ENCODE results near the gene EXD2. TPM values are rescaled to one million over a fixed set of nuclear protein-coding genes. Genes with fewer than 3 reads are reported as not detected.
A peak's percentile ranks its signal among the peaks of the same experiment; 100 is the strongest.

Gene EXD2
- total and polyA plus RNA-seq, 10 of the 15 experiments (the other 5 are each of a cell fraction or from before 2014, with no cell fraction given) = 1.0 to 12.4 (median 4.6) TPM

- CTCF ChIA-PET = interaction anchor here (0.8 kb wide), 1 partner anchor 109 kb away, joined by 3 read pairs; no protein-coding TSS in a partner anchor
- H3K9ac ChIP-seq (ENCODE audit: control insufficient read depth, insufficient read depth, low read length) = no peak within 1 kb of the TSS
- 39% methylated on average over 37 of the region's 74 CpGs for WGBS (ENCODE audit: insufficient coverage, insufficient replicate concordance, low lambda C conversion rate, missing lambda C conversion rate)
- H3K4me2 ChIP-seq (ENCODE audit: control insufficient read depth, insufficient read depth) = peak within 1 kb of the TSS; percentile 59
- DNase-seq (ENCODE audit: low read depth, low spot score) (no peak), ATAC-seq (no peak), FAIRE-seq (no peak)
- no peaks in the 10 kb centered on the region for H4K20me1 ChIP-seq (ENCODE audit: control insufficient read depth, insufficient read depth)
- no peaks in the 10 kb centered on the region for H3K36me3 ChIP-seq (ENCODE audit: control insufficient read depth in 2 of 2, insufficient read depth in 2 of 2, low read length in 1 of 2)
- POLR2A ChIA-PET = no interaction called here
- H3K4me1 ChIP-seq (ENCODE audit: control insufficient read depth, insufficient read depth, low read length) = peaks cover 4% of the 10 kb centered on the region
- no peak within 1 kb of the TSS for H2AFZ ChIP-seq (ENCODE audit: control insufficient read depth, low read depth, low read length)
- no peaks in the 10 kb centered on the region for H3K9me3 ChIP-seq (replicated peaks; ENCODE audit: control insufficient read depth, insufficient read depth, low read length)
- RAD21 ChIA-PET (ENCODE audit: unreplicated experiment) = interaction anchor here (1.1 kb wide), 1 partner anchor 200 kb away, joined by 4 read pairs; no protein-coding TSS in a partner anchor
- H3K27ac ChIP-seq (ENCODE audit: control insufficient read depth, insufficient read depth) = no peak within 1 kb of the TSS
- intact Hi-C loops (cut with micrococcal nuclease; ENCODE audit: unreplicated experiment) (loop anchor here (2.0 kb wide), 1 partner anchor 201 kb away; no protein-coding TSS in a partner anchor), in situ Hi-C loops (cut with MboI) (no loop called here)
- no peak within 1 kb of the TSS; the same call in 1 of the 2 replicates for H3K4me3 ChIP-seq
- peaks cover 22 to 25% of the 10 kb centered on the region in 2 experiments for H3K27me3 ChIP-seq (replicated peaks in 1 of 2; ENCODE audit: control insufficient read depth in 2 of 2, insufficient read depth in 2 of 2, low read length in 1 of 2)
- no TSS peak for BruUV-seq (replicated peaks)
- TF ChIP-seq CHD4 (IDR thresholded peaks at IDR 0.05) = no peak
- TF ChIP-seq MLLT1 (IDR thresholded peaks at IDR 0.05) = no peak
- 0 out of 6 replicates have a peak, but pooled peaks of 1 of the 3 experiments have one; percentile 7 for TF ChIP-seq CTCF (IDR thresholded peaks at IDR 0.05 in 2 of 3, conservative IDR thresholded peaks at IDR 0.05 in 1 of 3; ENCODE audit: control insufficient read depth in 2 of 3, extremely low read depth in 1 of 3, insufficient read depth in 1 of 3, low read depth in 3 of 3, low read length in 3 of 3)
- TF ChIP-seq CBFB (IDR thresholded peaks at IDR 0.05; ENCODE audit: low read depth) = no peak
- TF ChIP-seq ELK1 (IDR thresholded peaks at IDR 0.05; ENCODE audit: low read depth, low read length) = no peak
- TF ChIP-seq SUZ12 (IDR thresholded peaks at IDR 0.05; ENCODE audit: unreplicated experiment) = peak; percentile 86
- no peak for TF ChIP-seq NR2F1 (conservative IDR thresholded peaks at IDR 0.05)
- TF ChIP-seq TCF12 (IDR thresholded peaks at IDR 0.05; ENCODE audit: low read depth, low read length) = no peak
- SMC1A ChIA-PET (ENCODE audit: uncharacterized antibody, unreplicated experiment) = interaction anchor here (0.7 kb wide), 1 partner anchor 183 kb away, joined by 3 read pairs; no protein-coding TSS in a partner anchor
- H3K79me2 ChIP-seq (ENCODE audit: control insufficient read depth, insufficient read depth, low read length) = no peaks in the 10 kb centered on the region
Observed at GRCh38 chr14:69259527-69260189, 68.4 kb downstream of the EXD2 start, which contains the start of gene GALNT16. GALNT16 (plus strand) TSS chr14:69260158; CDS start chr14:69260291, 133 bp downstream.
